ENCODE data around the gene KRTAP5-10.
"Not testable (repeated sequence)": the region's sequence is repeated elsewhere in the genome, so short reads cannot be mapped to it uniquely, and the experiment has no call there.

The KRTAP5-10 gene

GRCh38 chr11:71613931-71614330, 48.6 kb downstream of the KRTAP5-10 start:
- not testable (repeated sequence) for DNase-seq

DNA sequence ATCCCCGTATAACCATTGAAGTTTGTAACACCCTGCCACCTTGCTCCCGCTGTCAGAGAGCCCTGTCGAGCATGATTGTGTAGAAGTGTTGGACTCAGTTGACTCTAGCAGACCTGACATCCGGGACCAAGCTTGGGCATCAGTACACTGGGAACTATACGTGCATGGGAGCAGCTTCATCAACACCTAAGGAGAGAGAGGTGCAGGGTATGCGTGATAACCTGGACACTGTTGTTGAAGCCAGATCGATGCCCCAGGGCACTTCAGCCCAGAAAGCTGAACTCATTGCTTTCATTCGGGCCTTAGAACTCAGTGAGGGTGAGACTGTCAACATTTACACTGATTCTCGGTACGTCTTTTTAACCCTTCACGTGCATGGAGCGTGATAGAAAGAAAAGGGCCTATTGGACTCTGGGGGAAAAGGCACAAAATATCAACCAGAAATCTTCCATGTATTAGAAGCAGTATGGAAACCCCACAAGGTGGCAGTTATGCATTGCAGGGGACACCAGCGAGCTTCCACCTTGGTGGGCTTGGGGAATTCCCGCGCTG, 49.1 kb downstream of the KRTAP5-10 start:
- DNase-seq = not testable (repeated sequence)

GRCh38 chr11:71615003-71615402, 49.6 kb downstream of the KRTAP5-10 start:
- not testable (repeated sequence) for DNase-seq

All from NCI-H524 treated with DMSO at 0.1 percent for 48 hours (cell line).